HAP-1 (cell line): ENCODE measurements around the gene JPH3.

Source experiments
- DNase-seq, 2 experiments: peaks; one replicate each; pipeline ENCODE4 v3.0.0-alpha.2; 2016 to 2020; ENCODE audit warnings: low spot score in 2 of 2
- H3K27me3 ChIP-seq: fragments of 250-450 bp; sonication (Bioruptor Pico); 2 replicates; pipeline ENCODE4 v1.5.1; 2020; ENCODE audit warnings: low read depth, mild to moderate bottlenecking, moderate library complexity
- H3K36me3 ChIP-seq: fragments of 250-450 bp; sonication (Bioruptor Pico); replicated peaks from 2 replicates; pipeline ENCODE4 v1.5.1; 2020; ENCODE audit warnings: mild to moderate bottlenecking
- H3K4me1 ChIP-seq: fragments of 250-450 bp; sonication (Bioruptor Pico); 2 replicates; pipeline ENCODE4 v1.5.1; 2020; ENCODE audit warnings: mild to moderate bottlenecking
- H3K4me3 ChIP-seq: fragments of 250-450 bp; sonication (Bioruptor Pico); 2 replicates; pipeline ENCODE4 v1.5.1; 2020; ENCODE audit warnings: mild to moderate bottlenecking, moderate library complexity
- H3K9me3 ChIP-seq: fragments of 250-450 bp; sonication (Bioruptor Pico); 2 replicates; pipeline ENCODE4 v1.5.1; 2020; ENCODE audit warnings: mild to moderate bottlenecking, moderate library complexity
- in situ Hi-C: fragments of 300-500 bp; cut with MboI; formaldehyde crosslinking; loops from 3 replicates; pipeline ENCODE4 v1.14.3; 2020; ENCODE audit warnings: low sequenced_read_pairs, inconsistent platforms, mixed read lengths

Gene JPH3

DNA sequence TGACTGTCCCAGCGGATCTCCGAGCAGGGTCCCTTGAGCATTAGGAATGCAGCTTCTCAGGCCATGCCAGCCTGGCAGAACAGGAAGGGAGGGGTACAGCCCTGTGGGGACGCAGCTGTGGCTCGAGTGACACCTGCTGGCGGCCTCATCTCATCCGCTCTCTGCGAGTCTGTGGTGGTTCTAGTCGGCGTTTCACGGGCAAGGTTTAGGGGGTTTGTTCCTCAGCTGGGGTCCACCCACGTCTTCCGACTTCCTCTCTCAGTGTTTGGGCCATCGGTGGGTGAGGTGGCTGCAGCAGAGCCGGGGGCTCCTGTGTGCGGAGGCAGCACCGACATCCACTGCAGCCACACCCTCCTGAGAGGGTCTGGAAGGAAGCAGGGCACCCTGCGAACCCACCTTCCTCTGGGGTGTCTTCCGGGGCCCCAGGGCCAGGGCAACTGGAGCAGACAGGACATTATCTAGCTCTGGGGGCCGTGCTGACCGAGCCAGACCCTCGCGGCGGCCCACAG, 33.3 kb downstream of the JPH3 start:
- no peaks in the 10 kb centered on the region for H3K36me3 ChIP-seq
- in situ Hi-C loops = no loop called here
- H3K4me3 ChIP-seq = peak overlapping the region; percentile 5; the same call in 1 of the 2 replicates
- DNase-seq = peak; percentile 49 to 78
- no peaks in the 10 kb centered on the region for H3K9me3 ChIP-seq
- H3K4me1 ChIP-seq = peaks cover 5% of the 10 kb centered on the region; the same call in 1 of the 2 replicates
- peaks cover 4% of the 10 kb centered on the region; the same call in 1 of the 2 replicates for H3K27me3 ChIP-seq

GRCh38 chr16:87636050-87636684, 33.9 kb downstream of the JPH3 start:
- no peaks in the 10 kb centered on the region for H3K9me3 ChIP-seq
- H3K27me3 ChIP-seq = peaks cover 4% of the 10 kb centered on the region; the same call in 1 of the 2 replicates
- no peaks in the 10 kb centered on the region for H3K36me3 ChIP-seq
- H3K4me1 ChIP-seq = peaks cover 5% of the 10 kb centered on the region; the same call in 1 of the 2 replicates
- in situ Hi-C loops = no loop called here
- no peak overlapping the region for H3K4me3 ChIP-seq
- DNase-seq = peak; percentile 59 to 87

DNA sequence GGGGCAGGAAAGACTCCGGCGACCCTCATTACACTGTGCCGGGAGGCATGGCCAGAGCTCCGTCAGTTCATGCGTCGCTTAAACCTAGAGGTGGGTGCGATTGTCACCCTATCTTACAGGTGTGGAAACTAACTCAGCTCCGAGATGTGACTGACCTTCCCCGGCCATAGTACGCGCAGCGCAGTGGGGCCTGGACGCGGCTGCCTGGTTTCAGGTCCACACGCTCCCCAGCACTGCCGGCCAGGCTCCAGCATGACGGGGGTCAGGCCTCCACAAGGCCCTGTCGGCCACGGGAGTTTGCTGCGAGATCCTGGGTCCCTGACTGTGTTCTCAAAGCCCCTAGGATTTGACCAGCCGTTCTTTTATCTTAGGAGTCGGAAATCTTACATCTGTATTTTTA, 34.4 kb downstream of the JPH3 start:
- Histone ChIP-seq H3K4me1 (peaks cover 5% of the 10 kb centered on the region; the same call in 1 of the 2 replicates), H3K4me3 (no peak overlapping the region), H3K36me3 (no peaks in the 10 kb centered on the region), H3K9me3 (no peaks in the 10 kb centered on the region), H3K27me3 (0 out of 2 replicates have a peak, but pooled peaks cover 4% of the 10 kb centered on the region)
- in situ Hi-C loops = no loop called here
- no peak for DNase-seq

- H3K27me3 ChIP-seq = 0 out of 2 replicates have a peak, but pooled peaks cover 4% of the 10 kb centered on the region
- in situ Hi-C loops = no loop called here
Observed at GRCh38 chr16:87637357-87637756, 35.0 kb downstream of the JPH3 start.

DNA sequence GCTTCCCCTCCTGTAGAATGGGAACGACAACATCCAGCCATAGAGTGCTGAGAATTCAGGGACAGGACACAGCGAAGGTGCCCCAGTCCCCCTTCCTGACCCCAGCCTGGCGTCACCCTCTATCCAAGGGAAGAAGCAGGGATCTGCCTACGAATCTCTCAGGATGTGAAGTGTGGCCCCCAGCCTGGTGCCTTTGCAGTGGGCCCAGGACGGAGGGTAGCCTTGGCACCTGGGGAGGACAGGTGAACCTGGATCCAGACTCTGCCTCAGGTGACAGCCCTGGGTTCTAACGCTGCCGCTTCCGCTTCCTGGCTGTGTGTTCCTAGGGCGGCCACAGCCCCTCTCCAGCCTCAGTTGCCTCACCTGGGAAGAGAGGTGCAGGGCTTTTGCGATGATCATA, 36.4 kb downstream of the JPH3 start:
- Histone ChIP-seq H3K36me3 (no peaks in the 10 kb centered on the region), H3K27me3 (0 out of 2 replicates have a peak, but pooled peaks cover 4% of the 10 kb centered on the region), H3K9me3 (no peaks in the 10 kb centered on the region), H3K4me3 (no peak overlapping the region), H3K4me1 (peaks cover 5% of the 10 kb centered on the region; the same call in 1 of the 2 replicates)
- no peak for DNase-seq
- in situ Hi-C loops = no loop called here

More at GRCh38 chr16:87637357-87637756, 35.0 kb downstream of the JPH3 start:
- no peaks in the 10 kb centered on the region for H3K36me3 ChIP-seq
- no peak overlapping the region for H3K4me3 ChIP-seq
- H3K9me3 ChIP-seq = no peaks in the 10 kb centered on the region
- no peak for DNase-seq
- H3K4me1 ChIP-seq = peaks cover 5% of the 10 kb centered on the region; the same call in 1 of the 2 replicates

DNA sequence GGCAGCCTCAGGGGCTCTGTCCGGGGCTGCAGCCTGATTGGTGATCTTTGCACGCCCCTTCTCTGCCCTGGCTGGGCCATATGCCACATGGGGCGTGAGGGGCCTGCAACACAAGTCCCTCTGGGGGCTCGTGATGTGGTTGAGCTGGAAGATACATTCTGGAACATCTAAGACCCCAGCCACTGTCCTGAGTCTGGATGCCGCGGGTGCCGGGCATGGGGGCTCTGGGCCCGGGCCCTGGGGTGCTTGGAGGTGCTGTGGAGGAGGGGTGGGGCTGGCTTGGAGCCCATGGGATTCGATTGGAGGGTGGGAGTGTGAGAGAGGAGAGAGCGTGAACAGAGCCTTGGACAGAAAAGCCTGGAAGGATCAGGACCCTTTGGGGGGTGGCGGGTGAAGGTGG, 39.4 kb downstream of the JPH3 start:
- no peak for DNase-seq
- Histone ChIP-seq H3K36me3 (no peaks in the 10 kb centered on the region), H3K9me3 (no peaks in the 10 kb centered on the region), H3K27me3 (0 out of 2 replicates have a peak, but pooled peaks cover 4% of the 10 kb centered on the region), H3K4me1 (no peaks in the 10 kb centered on the region), H3K4me3 (no peak overlapping the region)
- in situ Hi-C loops = no loop called here

DNA sequence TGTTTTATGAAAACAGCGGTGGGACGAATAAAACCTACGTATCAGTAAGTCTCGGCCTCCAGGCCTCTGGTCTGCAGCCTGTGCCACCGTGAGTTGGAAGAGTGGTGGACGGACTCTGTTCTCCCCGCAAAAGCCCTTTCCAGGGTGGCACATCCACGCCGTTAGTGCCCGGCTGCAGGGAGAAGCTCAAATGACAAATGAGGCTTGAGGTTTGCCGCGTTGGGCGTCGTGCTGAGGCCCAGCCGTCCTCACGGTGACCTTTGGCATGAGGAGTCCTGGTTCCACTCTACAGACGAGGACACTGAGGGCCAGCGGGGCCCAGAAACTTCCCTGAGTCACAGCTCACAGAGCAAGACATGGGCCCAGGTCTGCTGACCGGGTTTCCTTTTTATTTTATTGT, 40.2 kb downstream of the JPH3 start:
- H3K4me1 ChIP-seq = no peaks in the 10 kb centered on the region
- H3K4me3 ChIP-seq = no peak overlapping the region
- H3K36me3 ChIP-seq = no peaks in the 10 kb centered on the region
- in situ Hi-C loops = no loop called here
- H3K9me3 ChIP-seq = no peaks in the 10 kb centered on the region
- DNase-seq = no peak
- H3K27me3 ChIP-seq = 0 out of 2 replicates have a peak, but pooled peaks cover 4% of the 10 kb centered on the region

DNA sequence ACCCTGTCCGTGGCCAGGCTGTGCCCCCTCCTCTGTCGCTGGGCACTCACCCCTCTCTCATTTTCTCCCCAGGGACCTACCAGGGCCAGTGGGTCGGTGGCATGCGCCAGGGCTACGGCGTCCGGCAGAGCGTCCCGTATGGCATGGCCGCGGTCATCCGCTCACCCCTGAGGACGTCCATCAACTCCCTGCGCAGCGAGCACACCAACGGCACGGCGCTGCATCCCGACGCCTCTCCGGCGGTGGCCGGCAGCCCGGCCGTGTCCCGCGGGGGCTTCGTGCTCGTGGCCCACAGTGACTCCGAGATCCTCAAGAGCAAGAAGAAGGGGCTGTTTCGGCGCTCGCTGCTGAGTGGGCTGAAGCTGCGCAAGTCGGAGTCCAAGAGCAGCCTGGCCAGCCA, 41.9 kb downstream of the JPH3 start:
- DNase-seq = no peak
- no peak overlapping the region for H3K4me3 ChIP-seq
- H3K27me3 ChIP-seq = 0 out of 2 replicates have a peak, but pooled peaks cover 2% of the 10 kb centered on the region
- H3K9me3 ChIP-seq = no peaks in the 10 kb centered on the region
- in situ Hi-C loops = no loop called here
- no peaks in the 10 kb centered on the region for H3K36me3 ChIP-seq
- no peaks in the 10 kb centered on the region for H3K4me1 ChIP-seq

GRCh38 chr16:87644596-87644995, 42.3 kb downstream of the JPH3 start:
- Histone ChIP-seq H3K36me3 (no peaks in the 10 kb centered on the region), H3K27me3 (no peaks in the 10 kb centered on the region), H3K9me3 (no peaks in the 10 kb centered on the region), H3K4me1 (no peaks in the 10 kb centered on the region), H3K4me3 (no peak overlapping the region)
- no peak for DNase-seq
- in situ Hi-C loops = no loop called here

DNA sequence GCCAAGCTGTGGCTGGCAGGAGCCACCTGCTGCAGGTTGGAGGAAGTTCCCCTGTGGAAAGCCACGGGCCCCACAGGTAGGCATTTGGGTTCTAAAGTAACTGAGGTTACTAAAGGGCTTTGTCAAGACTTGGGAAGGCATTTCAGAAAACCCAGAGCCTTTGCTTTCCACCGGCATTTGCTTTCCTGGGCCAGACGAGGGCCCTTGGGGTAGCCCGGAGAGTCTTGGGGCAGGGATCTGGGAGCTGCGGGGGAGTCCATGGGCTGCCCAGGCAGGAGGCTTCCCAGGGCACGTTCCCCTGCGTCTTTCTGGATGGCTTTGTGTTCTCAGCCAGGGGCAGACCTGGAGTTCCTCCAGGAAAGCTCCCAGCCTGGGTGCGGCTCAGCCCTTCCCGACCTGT, 43.5 kb downstream of the JPH3 start:
- in situ Hi-C loops = no loop called here
- Histone ChIP-seq H3K36me3 (no peaks in the 10 kb centered on the region), H3K4me3 (no peak overlapping the region), H3K27me3 (no peaks in the 10 kb centered on the region), H3K9me3 (no peaks in the 10 kb centered on the region), H3K4me1 (no peaks in the 10 kb centered on the region)
- no peak for DNase-seq

- in situ Hi-C loops = no loop called here
- Histone ChIP-seq H3K36me3 (no peaks in the 10 kb centered on the region), H3K4me1 (no peaks in the 10 kb centered on the region), H3K9me3 (no peaks in the 10 kb centered on the region), H3K4me3 (no peak overlapping the region), H3K27me3 (no peaks in the 10 kb centered on the region)
- no peak for DNase-seq
Observed at GRCh38 chr16:87647431-87648185, 45.3 kb downstream of the JPH3 start.

GRCh38 chr16:87648236-87648635, 45.9 kb downstream of the JPH3 start:
- DNase-seq = no peak
- H3K9me3 ChIP-seq = no peaks in the 10 kb centered on the region
- H3K4me3 ChIP-seq = no peak overlapping the region
- in situ Hi-C loops = no loop called here
- H3K4me1 ChIP-seq = no peaks in the 10 kb centered on the region
- no peaks in the 10 kb centered on the region for H3K27me3 ChIP-seq
- no peaks in the 10 kb centered on the region for H3K36me3 ChIP-seq

GRCh38 chr16:87648698-87649487, 46.6 kb downstream of the JPH3 start:
- no peaks in the 10 kb centered on the region for H3K27me3 ChIP-seq
- no peaks in the 10 kb centered on the region for H3K36me3 ChIP-seq
- in situ Hi-C loops = no loop called here
- H3K4me1 ChIP-seq = no peaks in the 10 kb centered on the region
- no peaks in the 10 kb centered on the region for H3K9me3 ChIP-seq
- H3K4me3 ChIP-seq = no peak overlapping the region
- DNase-seq = no peak
